Muscle of back (tissue), 11 donors: ENCODE results near the gene SCN3B. TPM values are rescaled to one million over a fixed set of nuclear protein-coding genes. Genes with fewer than 3 reads are reported as not detected.

Source experiments
- DNase-seq, 3 donors: peaks; one replicate each; pipeline versions ENCODE4 v3.0.0 to v3.0.0-alpha.2; 2013
- polyA plus RNA-seq, 10 donors: library from polyadenylated mRNA; unstranded; fragments of 120-200 nt; gene quantifications; one replicate each; pipeline ENCODE4 v1.2.1, GENCODE V29; 2013; ENCODE audit not compliant: insufficient read length in 10 of 10

Gene SCN3B
- polyA plus RNA-seq, 10 donors = 12.8 to 67.0 (median 36.4) TPM

DNA sequence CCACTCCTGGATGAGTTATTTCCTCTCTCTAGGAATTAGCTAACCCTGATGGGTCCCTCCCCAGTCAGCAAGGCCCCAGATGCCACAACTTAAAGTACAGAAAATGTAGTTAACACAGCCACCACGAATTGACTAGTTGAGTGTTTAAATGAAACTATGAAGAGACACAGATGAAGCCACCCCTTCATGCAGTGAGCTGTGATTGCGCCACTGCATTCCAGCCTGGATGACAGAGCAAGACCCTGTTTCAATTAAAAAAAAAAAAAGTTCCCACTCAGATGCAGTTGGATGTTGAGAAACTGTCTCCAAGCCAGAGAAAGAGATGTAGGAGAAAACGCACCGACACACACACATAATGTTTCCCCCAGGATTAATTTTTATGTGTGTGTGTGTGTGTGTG, 53.3 kb downstream of the SCN3B start:
- peak in 1 of 3 donors; percentile 36 for DNase-seq

DNA sequence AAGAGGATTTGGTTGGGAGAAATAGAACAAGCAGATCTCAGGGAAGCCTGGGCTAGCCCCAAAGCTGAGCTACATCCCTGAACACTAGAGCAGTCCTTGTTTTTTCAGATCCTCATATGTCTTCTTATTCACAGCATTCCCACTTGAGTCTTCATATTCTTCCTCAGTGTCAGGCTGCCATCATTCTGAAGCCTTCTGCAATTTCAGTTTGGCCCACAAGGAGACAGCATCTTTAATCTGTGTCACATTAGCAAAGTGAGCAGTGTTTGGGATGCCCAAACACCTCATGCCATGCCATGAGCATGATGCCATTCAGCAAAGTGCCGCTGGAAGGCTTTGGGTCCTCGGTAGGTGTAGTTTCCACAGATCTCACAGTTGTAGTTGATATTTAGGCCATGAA, 56.6 kb downstream of the SCN3B start:
- DNase-seq = no peak

DNA sequence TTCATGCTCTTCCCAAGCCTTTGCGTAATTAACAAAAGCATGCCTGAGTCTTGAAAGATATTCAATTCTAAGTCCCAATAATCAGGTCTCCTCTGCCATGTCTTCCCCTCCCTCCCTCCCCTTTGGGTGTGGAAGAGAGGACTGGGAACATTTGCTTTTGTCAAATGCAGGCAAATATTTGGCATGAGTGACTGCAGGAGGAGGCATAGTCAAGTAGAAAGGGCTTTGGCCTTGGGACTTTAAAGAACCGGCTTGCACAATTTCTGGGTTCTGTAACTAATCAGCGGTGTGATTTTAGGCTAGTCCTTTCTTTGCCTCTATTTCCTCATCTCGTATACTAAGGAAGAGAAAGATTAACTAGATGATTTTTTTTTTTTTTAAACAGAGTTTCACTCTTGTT, 59.5 kb downstream of the SCN3B start:
- no peak for DNase-seq

DNA sequence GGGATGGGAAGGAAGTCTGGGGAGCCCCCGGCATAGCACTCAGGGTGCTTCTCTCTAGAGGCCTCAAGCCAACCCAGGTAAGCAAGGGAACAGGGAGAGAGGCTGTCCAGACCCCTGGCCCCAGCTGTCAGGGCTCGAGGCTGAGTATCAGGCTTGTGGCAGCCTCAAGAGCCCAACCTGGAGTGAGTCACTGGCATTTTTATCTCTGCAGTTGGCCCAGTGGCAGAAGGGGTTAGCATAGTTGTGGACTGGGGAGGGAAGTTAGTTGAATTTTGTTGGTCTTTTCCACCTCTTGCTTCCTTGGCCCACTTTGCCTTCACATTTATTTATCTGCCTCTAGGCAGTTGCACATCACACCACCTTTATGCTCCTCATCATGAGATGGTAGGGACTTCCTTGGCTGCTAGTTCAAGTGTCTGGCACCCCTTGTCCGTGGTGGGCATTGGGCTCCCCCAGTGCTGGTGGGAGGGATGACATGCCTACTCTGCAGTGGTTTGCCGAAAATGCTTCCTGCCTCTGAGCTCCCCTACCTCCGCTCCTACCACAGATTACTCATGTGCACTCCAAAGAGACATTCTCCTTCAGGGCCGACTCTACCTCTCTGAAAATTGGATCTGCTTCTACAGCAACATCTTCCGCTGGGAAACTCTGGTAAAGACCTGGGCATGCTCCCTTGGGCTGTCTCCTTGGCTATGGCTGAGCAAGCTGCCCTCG, 60.1 kb downstream of the SCN3B start:
- DNase-seq = no peak

DNA sequence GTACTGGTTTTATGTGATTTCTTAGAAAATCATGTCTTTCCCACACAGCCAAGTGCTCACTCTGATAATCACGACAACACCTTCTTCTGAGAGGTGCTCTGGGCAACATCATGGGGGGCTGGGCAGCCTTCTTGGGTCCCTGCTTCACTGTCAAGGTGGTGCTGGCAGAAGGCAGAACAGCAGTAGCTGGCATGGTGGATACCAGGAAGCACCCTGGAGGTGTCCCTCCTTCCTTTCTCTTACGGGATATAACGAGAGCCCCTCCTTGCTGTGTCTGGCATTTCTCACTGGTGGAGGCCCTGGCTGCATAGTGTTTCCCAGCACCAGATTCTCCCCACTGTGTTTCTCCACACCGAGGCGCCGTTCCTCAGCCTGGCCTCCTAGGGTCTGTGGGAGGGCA, 60.9 kb downstream of the SCN3B start:
- DNase-seq = no peak

DNA sequence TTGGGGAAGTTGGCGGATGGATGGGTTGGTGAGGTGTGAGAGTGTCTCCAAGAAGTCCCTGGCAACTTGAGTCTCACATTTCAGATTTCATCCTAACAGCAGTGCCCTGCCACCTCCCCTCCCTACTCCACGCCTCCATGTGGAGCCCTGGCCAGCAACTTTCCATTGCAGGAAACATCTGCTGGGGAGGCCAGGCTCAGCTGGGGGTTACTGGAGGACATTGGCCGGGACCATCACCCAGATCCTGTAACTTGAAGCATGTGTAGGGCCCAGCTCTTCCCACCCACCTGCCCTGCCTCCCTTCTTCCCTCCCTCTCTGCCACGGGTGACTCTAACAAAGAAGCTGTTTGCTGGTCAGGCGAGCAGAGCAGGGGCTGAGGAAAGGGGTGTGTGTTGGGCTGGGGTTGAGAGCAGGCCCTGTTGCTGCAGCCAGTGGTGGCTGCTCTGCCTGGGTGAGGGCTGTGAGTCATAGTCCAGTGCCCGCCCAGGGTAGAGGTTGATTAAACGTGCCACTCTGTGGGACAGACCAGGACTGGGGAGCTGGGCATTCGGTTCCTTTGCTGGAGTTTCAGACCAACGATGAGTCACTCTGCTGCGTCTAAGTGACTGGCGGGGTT, 64.0 kb downstream of the SCN3B start:
- peak; percentile 47 to 78 (median 63) for DNase-seq

DNA sequence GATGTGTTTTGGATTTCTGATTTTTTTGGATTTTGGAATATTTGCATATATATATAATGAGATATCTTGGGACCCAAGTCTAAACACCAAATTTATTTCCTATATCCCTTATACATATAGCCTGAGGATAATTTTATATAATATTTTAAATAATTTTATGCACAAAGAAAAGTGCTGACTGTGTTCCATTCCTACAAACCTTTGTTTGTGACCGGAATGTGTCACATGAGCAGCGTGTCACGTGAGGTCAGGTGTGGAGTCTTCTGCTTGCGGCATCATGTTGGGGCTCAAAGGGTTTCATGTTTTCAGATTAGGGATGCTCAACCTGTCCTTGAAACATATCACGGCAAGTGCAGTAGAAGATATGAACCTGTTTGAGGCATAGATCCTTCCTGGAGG, 65.6 kb downstream of the SCN3B start:
- DNase-seq = no peak

DNA sequence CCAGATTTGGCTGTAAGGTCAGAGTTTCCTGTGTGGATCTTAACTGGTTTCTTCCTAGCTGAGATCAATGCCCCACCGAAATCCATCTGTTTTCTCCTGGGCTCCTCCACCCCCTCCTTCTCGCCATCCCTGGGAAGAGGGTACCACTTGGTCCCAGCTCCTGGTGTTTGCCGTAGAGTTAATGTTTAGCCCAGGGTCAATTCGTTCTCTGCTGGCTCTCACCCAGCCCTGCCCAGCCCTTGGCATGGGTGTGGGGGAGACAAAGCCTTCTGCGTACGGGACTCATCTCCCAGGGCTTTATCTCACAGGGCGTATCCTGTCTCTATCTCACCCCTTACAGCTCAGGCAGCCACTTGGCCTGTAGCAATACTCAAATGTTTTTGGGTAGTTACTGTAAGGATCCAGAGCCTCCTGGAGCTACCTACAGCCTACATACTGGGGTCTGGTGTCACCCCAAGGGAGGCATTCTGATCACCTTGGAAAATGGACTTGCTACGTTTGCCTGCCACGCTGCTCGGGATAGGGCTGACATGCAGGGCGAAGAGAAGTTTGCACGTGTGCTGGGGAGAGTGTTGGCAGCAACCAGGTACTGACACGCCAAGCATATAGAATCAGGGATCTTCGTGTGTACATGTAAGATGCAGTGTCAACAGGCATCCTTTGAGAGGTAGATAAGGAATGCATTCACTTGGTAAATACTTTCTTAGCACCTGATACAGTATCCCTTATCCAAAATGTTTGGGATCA, 66.1 kb downstream of the SCN3B start:
- DNase-seq = no peak

DNA sequence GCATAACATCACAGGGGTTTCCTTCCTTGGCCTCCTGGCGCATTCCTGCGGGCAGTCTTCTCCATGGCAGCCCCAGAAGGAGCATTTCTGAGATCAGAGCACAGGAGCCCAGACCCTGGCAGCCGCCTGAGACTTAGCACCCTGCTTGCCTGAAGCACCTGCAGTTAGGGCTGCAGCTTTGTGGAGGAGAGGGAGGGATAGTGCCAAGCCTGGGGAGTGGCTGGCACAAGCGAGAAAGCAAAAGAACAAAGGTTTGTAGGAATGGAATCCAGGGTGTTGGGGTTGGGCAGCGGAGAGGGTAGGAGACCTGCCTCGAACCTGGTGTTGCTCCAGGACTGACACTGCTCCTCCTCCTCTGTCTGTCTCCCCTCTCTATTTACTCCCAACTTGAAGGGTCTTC, 66.9 kb downstream of the SCN3B start:
- DNase-seq = no peak

DNA sequence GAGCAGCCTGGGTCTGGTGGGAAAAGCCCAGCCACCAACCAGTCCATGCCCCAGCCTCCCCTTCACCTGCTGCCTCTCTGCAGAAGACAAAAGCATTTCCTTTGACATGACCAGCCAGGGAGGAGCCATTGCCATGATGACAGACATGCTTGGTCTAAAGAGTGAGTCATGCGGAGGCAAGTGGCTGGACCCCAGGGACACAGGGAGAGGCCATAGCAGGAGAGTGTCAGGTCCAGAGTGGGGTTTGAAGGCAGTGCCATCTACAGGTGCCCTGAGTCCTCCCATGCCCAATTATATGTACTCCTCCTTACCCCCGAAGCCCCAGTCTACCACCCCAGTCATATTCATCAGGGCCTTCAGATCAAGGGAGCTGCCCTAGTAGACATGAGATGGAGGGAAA, 67.4 kb downstream of the SCN3B start:
- DNase-seq = no peak

DNA sequence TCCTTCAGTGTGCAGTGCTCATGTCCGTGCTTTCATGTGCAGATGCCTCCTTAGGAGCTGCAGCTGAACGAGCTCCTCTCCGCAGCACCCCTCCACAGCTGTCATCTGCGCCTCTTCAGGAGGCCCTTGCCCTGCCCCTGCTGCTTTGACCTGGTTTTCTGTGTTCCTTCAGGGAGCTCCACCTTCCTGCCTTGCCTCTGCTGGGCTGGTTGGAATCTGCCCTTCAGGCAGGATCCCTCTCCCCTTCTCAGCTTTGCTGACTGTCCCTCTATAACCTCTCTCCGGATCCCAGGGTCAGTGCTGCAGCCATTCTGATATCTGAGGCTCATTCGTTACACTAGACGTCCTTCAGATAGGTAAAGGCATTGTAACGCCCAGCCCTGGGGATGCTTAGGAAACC, 67.9 kb downstream of the SCN3B start:
- DNase-seq = no peak

DNA sequence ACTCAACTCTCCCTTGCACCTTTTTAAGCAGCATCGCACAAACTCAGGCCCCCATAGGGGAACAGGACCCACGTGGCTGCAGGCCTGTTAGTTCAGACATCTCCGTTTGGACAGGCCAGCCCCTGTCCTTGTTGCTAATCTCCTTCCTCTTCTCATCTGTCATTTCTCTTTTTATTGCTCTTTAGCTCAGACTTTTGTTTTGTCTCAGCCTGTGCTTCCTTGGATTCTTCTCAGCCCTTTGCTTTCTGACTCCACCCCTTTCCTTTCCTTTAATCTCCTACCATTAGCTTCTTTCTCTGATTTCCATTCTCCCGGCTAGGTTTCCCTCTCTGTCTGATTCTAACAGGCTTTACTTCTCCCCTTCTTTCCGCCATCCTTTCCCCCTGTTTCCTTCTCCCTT, 68.7 kb downstream of the SCN3B start:
- no peak for DNase-seq

DNA sequence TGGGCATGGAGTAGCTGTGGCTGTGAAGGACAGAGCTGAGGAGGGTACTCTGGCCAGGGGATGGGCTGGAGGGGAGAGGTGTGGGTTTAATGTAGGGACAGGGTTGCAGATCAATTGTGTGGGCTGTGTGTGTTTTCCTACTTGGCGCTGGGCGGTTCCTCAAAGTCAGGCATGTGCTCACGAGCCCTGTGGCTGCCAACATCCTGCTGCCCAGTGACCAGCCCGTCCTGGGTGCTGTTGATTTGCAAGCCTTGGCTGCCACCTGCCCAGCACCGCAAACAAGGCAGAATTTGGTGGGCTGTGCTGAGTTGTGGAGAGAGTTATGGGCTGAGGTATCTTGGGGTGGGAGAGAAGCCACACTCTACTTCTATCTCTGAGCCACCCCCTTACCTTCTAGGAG, 69.2 kb downstream of the SCN3B start:
- DNase-seq = no peak

DNA sequence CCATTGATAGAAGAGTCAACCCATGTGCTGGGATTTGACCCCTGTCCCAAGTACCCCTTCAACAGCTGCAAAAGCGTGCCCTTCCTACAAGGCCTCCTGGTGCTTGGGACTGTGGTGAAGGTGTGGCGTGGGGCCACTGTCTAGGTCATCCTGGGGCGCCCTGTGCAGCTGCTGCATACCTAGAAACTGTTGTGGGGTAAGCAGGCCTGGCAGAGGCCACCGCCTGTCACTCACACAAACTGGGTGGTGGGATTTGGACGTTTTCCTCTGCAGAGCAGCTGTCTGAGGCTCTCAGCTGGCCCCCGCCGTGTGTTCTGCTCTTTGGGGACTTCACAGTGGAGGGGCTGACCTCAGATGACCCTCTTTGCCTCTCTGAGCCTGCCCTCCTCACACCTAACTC, 69.7 kb downstream of the SCN3B start:
- no peak for DNase-seq

DNA sequence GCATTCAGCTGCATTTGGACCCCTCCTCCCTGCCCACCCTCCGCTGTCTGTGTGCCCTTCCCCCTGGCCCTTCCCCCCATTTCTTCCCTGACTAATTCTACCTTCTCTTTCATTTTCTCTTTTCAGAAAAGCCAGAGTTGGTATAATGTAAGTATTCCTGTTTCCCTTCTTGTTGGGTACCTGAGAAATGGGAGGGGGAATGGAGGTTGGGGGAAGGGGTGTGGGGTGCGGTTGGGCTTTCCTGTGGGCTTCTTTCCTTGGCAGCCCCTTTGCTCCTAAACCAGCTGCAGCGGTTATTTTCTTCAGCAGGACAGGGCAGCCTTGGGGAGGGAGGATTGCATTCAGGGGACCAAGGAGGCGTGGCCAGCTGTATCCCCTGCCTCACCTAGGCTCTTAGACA, 70.2 kb downstream of the SCN3B start:
- DNase-seq = no peak

DNA sequence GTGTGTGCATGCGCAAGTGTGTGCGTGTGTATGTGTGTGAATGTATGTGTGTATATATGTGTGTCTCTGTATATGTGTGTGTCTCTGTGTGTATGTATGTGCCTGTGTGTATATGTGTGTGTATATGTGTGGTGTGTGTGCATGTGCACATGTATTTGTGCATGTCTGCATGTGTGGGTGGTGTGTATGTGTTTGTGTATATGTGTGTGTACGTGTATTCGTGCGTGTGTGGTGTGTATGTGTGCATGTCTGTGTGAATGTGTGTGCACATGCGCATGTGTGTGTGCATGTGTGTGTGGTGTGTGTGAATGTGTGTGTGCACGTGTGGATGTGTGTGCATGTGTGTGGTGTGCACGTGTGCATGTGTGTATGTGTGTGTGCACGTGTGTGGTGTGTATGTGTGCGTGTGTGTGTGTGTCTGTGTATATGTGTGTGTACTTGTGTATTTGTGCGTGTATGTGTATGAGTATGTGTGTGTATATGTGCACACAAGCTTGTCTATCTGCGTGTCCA, 71.4 kb downstream of the SCN3B start:
- DNase-seq = no peak

DNA sequence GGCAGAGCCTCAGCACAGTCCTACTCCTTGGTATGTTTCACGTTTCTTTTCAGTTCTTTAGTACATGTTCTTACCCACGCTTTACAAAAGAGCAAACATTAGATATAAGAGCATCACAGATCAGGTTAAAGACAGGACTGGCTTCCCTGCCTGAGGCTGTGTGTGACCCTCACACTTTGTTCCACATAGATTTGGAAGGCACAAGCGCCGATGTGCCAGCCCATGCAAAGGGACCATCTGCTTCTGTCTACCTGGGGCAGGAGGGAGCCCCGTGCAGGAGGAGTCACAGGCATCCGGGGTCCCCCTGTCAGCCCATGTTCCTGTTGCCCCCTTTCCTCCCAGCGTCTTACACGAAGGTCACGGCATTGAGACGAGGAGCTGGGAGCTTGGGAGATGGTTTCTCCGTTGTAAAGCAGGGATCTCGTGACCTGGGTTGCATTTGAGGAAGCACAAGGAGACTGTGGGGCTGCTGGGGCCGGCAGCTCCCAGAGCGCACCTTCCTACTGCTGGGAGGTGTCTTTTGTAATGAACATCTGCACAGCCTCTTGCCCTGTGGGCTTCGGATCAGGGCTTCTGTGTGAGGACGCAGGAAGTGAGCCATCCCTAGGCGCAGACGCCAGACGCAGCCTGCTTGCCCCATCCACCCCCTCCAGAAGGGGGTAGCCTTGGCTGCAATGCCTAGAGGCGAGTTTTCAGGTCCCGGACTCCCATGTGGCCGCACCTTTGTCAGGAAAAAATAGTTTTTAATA, 72.6 kb downstream of the SCN3B start:
- no peak for DNase-seq

DNA sequence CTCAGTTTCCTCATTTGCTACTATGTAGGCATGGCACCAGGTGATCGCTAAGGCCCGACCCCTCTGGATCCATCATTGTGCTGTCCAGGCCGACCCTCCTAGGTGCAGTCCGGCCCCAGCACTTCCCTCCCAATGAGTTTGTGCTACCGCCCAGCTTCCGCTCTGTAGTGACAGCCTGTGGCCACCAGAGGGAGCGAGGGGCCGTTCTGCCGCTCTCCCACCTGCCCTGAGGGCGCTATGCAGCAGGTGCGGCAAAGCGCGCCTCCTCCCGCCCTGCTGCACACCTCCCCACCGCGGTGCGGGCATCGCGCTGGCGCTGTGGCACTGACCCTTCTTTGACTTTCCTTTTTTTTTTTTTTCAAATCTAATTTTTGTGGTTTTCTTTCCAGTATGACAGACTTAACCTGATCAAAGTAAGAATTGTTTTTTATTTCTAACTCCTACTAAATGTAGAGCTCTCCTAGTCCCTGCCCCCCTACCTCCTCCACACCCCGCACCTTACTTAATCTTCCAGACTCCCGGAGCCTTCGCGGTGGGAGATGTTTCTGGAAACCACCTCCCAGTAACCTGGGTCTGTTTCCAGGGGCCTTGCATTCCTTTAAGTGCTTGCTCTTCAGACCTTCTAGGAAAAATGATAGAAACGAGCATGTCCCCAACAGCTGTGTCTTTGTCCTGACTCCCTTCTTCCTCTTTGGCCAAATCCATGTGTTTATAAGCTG, 73.7 kb downstream of the SCN3B start:
- DNase-seq = peak in 1 of 3 donors; percentile 61

DNA sequence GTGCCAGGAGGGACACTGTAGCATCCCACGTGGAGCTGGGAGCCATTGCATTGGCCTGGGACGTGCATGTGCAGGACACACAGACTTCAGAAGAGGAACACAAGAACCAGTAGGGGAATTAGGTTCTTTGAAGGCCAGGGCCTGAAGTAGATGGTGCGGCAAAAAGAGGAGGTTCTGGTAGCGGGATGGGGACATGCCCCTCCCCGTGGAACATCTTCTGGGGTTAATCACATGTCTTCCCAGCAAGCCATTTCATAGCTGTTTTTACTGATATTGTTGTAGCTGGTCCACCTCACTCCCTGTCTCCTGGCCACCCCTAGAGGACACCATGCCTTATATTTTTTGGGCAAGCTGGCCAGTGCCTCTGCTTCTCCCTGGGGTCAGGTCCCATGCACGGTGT, 74.3 kb downstream of the SCN3B start:
- DNase-seq = no peak

DNA sequence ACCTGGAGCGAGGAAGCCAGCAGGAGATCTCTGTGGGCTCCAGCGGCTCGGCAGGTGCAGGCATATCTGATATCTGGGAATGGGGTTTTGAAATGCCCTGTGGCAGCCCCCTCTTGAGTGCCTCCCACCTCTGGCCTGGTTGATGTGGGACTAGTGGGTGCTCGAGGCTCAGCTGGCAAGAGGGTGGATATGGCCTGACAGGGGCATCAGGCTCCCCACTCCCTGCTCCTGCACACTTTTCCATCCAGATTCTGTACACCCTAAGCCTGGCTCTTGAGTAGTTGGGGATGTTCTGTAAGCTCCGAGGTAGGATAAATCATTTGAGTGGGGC, 75.0 kb downstream of the SCN3B start:
- DNase-seq = no peak
